HCT116 (cell line): Measurements from ENCODE around the gene ARID3A.

Experiments
- CBX3 ChIP-seq: IDR thresholded peaks from 2 replicates; pipeline ENCODE4 v1.6.1; 2012; ENCODE audit warnings: low read depth
- CEBPB ChIP-seq: IDR thresholded peaks from 2 replicates; pipeline ENCODE4 v1.6.1; 2012; ENCODE audit warnings: low read depth
- EZH2 ChIP-seq: fragments of 200-600 bp; sonication (generic); IDR thresholded peaks from 2 replicates; pipeline ENCODE4 v1.6.1; 2017; ENCODE audit warnings: antibody characterized with exemption, mixed run types
- POLR2A ChIP-seq: IDR thresholded peaks from 2 replicates; pipeline ENCODE4 v1.7.0; 2011; ENCODE audit warnings: borderline replicate concordance; ENCODE audit not compliant: insufficient read depth, insufficient read length; ENCODE audit errors: extremely low read depth
- POLR2AphosphoS5 ChIP-seq: IDR thresholded peaks from 2 replicates; pipeline ENCODE4 v1.6.1; 2011; ENCODE audit warnings: mild to moderate bottlenecking, low read depth, low read length, moderate library complexity
- SIN3A ChIP-seq: IDR thresholded peaks from 2 replicates; pipeline ENCODE4 v1.6.1; 2012; ENCODE audit warnings: low read depth
- SP1 ChIP-seq: IDR thresholded peaks from 2 replicates; pipeline ENCODE4 v1.6.1; 2012; ENCODE audit warnings: low read depth
- SRF ChIP-seq: IDR thresholded peaks from 2 replicates; pipeline ENCODE4 v1.6.1; 2012; ENCODE audit warnings: low read depth
- TCF7L2 ChIP-seq: IDR thresholded peaks from 2 replicates; pipeline ENCODE4 v1.7.0; 2011; ENCODE audit warnings: borderline replicate concordance, inconsistent platforms; ENCODE audit not compliant: insufficient read depth, insufficient read length; ENCODE audit errors: extremely low read depth
- TF ChIP-seq, protein P1 (sequence below), 3 experiments: fragments of 200-600 bp in 1 of 3; sonication (generic) in 1 of 3; IDR thresholded peaks in 2 of 3; conservative IDR thresholded peaks in 1 of 3; 2 replicates each; pipeline ENCODE4 v1.5.1; 2012 to 2017; ENCODE audit warnings: low read depth in 2 of 3, low read length in 2 of 3, antibody characterized with exemption in 1 of 3, borderline replicate concordance in 1 of 3, control low read depth in 1 of 3, mild to moderate bottlenecking in 1 of 3, mixed read lengths in 1 of 3, mixed run types in 1 of 3, moderate library complexity in 1 of 3; ENCODE audit not compliant: insufficient read depth in 1 of 3
- TF ChIP-seq, protein P2 (sequence below): IDR thresholded peaks from 2 replicates; pipeline ENCODE4 v1.6.1; 2012
- TF ChIP-seq, protein P3 (sequence below): IDR thresholded peaks from 2 replicates; pipeline ENCODE4 v1.6.1; 2012; ENCODE audit warnings: low read depth
- TF ChIP-seq, protein P4 (sequence below): IDR thresholded peaks from 2 replicates; pipeline ENCODE4 v1.6.1; 2011; ENCODE audit warnings: mild to moderate bottlenecking, low read length, moderate library complexity; ENCODE audit not compliant: insufficient replicate concordance; ENCODE audit errors: extremely low read depth

DNA sequence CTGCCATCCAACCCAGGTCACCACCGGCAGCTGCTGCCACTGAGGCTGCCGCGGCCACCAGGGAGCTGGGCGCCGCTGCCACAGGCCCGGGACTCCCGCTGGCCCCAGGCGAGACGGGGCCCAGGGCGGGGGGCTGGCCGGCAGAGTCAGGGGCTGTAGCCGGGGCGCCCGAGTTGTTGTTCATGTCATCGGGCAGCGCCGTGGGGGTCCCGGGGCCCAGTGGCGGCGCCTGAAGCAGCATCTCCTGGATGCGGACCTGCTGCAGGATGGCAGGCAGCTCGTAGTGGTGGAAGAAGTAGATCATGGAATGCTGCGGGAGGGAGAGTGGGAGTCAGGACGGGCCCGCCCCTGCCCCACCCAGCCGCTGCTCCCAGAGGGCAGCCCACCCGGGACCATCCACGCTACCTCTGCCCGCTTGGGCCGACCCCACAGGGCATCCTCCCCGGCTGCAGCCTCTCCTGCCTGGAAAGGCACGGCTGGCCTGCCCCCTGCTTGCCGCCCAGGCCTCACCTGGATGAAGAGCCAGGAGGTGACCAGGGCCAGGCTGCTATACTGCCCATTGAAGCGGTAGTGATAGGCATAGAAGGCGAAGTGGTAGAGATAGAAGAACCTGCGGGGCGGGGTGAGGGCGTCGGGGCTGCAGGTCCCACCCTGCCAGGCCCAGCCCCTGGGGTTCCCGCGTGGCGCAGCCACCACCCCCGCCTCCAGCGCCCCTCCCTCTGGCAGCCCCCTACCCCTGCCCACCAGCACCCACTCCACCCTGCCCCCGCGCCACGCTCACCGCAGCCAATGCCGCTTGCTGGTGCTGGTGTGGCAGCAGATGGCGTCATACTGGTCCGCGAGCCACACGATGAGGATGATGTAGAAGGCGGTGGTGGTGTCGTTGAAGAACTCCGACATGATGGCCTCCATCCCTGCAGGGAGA is 85.0 kb downstream of the ARID3A start:
- TF ChIP-seq CEBPB = no peak
- TF ChIP-seq, protein P1, sequence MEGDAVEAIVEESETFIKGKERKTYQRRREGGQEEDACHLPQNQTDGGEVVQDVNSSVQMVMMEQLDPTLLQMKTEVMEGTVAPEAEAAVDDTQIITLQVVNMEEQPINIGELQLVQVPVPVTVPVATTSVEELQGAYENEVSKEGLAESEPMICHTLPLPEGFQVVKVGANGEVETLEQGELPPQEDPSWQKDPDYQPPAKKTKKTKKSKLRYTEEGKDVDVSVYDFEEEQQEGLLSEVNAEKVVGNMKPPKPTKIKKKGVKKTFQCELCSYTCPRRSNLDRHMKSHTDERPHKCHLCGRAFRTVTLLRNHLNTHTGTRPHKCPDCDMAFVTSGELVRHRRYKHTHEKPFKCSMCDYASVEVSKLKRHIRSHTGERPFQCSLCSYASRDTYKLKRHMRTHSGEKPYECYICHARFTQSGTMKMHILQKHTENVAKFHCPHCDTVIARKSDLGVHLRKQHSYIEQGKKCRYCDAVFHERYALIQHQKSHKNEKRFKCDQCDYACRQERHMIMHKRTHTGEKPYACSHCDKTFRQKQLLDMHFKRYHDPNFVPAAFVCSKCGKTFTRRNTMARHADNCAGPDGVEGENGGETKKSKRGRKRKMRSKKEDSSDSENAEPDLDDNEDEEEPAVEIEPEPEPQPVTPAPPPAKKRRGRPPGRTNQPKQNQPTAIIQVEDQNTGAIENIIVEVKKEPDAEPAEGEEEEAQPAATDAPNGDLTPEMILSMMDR (IDR thresholded peaks at IDR 0.05 in 2 of 3, conservative IDR thresholded peaks at IDR 0.05 in 1 of 3; ENCODE audit: borderline replicate concordance in 1 of 3, insufficient read depth in 1 of 3, low read depth in 2 of 3, low read length in 2 of 3) = no peak
- no peak for TF ChIP-seq EZH2
- no peak for TF ChIP-seq CBX3
- TF ChIP-seq SP1 = no peak
- no peak for TF ChIP-seq POLR2AphosphoS5
- no peak for TF ChIP-seq SIN3A
- no peak for TF ChIP-seq TCF7L2
- no peak for TF ChIP-seq POLR2A
- TF ChIP-seq, protein P2, sequence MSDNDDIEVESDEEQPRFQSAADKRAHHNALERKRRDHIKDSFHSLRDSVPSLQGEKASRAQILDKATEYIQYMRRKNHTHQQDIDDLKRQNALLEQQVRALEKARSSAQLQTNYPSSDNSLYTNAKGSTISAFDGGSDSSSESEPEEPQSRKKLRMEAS = no peak
- TF ChIP-seq, protein P3, sequence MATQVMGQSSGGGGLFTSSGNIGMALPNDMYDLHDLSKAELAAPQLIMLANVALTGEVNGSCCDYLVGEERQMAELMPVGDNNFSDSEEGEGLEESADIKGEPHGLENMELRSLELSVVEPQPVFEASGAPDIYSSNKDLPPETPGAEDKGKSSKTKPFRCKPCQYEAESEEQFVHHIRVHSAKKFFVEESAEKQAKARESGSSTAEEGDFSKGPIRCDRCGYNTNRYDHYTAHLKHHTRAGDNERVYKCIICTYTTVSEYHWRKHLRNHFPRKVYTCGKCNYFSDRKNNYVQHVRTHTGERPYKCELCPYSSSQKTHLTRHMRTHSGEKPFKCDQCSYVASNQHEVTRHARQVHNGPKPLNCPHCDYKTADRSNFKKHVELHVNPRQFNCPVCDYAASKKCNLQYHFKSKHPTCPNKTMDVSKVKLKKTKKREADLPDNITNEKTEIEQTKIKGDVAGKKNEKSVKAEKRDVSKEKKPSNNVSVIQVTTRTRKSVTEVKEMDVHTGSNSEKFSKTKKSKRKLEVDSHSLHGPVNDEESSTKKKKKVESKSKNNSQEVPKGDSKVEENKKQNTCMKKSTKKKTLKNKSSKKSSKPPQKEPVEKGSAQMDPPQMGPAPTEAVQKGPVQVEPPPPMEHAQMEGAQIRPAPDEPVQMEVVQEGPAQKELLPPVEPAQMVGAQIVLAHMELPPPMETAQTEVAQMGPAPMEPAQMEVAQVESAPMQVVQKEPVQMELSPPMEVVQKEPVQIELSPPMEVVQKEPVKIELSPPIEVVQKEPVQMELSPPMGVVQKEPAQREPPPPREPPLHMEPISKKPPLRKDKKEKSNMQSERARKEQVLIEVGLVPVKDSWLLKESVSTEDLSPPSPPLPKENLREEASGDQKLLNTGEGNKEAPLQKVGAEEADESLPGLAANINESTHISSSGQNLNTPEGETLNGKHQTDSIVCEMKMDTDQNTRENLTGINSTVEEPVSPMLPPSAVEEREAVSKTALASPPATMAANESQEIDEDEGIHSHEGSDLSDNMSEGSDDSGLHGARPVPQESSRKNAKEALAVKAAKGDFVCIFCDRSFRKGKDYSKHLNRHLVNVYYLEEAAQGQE = no peak
- TF ChIP-seq SRF = no peak
- TF ChIP-seq, protein P4, sequence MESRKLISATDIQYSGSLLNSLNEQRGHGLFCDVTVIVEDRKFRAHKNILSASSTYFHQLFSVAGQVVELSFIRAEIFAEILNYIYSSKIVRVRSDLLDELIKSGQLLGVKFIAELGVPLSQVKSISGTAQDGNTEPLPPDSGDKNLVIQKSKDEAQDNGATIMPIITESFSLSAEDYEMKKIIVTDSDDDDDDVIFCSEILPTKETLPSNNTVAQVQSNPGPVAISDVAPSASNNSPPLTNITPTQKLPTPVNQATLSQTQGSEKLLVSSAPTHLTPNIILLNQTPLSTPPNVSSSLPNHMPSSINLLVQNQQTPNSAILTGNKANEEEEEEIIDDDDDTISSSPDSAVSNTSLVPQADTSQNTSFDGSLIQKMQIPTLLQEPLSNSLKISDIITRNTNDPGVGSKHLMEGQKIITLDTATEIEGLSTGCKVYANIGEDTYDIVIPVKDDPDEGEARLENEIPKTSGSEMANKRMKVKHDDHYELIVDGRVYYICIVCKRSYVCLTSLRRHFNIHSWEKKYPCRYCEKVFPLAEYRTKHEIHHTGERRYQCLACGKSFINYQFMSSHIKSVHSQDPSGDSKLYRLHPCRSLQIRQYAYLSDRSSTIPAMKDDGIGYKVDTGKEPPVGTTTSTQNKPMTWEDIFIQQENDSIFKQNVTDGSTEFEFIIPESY = no peak
